SHP77 (cell line): ENCODE results near the gene FARS2.
A peak's percentile ranks its signal among the peaks of the same experiment; 100 is the strongest.

Experiments used
- DNase-seq, 2 experiments: peaks; one replicate each; lab custom pipeline; 2025; lab: John Stamatoyannopoulos, UW

Gene FARS2

DNA sequence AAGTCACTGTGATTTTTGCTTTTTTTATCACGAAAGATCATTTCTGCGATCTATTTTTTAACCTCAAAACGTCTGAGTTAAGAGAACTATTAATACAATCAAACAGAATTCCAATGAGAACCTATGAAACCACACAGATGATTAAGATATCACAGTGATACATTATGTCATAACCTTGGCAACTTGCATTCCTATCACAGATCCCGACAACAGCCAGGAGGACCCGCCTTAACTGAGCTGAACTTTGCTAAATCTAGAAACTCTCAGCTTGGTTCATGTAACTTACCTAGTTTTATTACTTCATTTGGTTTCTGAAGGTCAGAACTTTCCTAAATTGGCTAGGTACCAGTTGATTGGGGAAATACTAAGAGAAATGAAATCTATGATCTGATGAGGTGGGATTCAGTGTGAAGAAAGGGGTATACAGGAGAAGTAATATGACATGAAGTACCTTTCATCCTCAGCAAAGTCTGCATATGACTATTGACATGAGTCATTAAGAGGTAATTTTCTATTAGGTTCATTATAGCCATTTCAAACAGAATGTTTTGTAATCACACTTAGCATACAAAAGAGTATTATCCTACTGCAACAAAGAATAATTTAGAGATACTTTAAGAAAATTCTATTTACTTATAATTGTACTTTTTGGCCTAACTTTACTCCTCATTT is 11.7 kb upstream of the FARS2 start:
- no peak for DNase-seq

DNA sequence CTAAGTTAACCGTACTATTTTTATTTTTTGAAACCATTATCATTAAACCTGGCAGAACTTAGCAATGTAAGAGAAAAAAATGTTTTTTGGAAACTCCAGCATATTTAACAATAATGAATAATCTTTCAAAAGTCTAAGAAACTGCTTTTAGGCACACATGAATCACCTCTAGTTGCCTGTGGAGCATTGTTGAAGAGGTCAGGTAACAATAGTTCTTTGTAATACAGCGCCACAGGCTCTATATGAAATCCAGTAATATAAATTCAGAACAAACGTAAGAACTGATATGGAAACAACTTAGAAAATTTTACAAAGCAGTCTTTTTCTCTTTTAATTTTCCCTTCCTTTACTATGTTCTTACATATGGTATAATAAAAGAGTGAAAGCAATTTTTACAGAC is 10.9 kb upstream of the FARS2 start:
- no peak for DNase-seq

DNA sequence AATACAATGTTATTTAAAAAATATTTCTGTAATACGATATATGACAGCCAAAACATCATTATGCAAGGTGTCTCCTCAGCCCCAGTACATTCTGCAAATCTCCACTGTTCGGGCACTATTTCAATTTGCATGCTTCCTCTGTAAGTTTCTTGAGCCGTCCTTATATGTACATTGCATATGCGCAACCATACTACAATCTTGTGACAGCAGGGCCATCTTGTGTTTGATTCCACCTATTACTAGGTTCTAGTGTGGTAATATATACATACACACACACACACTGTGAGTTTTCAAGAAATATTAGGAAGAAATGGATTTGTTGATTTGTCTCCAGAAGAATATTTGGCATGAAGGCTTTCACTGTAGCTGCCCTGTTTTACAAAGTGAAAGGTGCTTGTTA is 10.4 kb upstream of the FARS2 start:
- DNase-seq, result no peak

DNA sequence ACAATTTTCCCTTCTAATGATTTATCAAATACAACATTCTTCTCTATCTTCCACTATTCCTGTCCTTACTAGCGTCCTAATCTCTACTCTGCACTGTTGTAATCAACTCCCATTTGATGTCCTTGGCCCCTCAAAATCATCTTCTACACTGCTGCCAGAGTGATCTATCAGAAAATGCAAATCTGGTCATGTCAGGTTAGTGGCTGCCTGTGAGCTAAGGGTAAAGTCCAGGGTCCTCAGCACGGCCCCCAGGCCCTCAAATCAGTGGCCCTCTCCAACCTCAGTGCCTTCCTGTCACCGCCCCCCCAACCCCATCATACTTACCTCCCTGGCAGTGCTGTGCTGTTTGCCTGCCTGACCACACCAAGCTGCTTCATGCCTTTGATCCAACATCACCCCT is 4.4 kb upstream of the FARS2 start:
- DNase-seq, result no peak

DNA sequence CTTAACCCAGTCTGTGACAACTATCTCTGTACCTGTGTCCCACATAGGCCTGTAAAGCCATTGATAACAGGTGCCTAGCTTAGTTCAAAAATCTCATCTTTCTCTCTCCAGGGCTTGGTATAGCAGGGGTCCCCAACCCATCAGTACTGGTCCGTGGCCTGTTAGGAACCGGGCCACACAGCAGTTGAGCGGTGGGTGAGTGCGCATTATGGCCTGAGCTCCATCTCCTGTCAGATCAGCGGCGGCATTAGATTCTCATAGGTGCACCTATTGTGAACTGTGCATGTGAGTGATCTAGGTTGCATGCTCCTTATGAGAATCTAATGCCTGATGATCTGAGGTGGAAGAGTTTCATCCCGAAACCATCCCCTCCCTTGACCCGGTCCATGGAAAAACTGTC is 3.9 kb upstream of the FARS2 start:
- DNase-seq, result no peak

DNA sequence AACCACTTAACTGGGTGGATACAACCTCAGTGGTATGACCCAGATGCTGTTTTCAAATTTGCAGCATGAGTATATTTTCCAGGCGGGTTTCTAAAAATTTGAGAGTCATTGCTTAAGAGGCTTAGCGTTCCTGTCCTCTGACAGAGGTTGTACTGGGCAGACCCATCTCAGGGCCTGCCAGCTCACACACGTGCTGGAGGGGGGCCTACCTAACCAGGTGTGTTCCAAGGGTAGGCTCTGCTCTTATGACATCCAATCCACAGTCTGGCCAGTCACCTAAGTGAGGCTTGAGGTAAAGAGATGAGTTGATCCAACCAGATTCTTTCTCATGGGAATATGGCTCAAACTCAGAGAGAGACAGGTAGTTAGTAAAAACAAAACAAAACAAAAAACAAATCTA is 1.9 kb upstream of the FARS2 start:
- no peak for DNase-seq

DNA sequence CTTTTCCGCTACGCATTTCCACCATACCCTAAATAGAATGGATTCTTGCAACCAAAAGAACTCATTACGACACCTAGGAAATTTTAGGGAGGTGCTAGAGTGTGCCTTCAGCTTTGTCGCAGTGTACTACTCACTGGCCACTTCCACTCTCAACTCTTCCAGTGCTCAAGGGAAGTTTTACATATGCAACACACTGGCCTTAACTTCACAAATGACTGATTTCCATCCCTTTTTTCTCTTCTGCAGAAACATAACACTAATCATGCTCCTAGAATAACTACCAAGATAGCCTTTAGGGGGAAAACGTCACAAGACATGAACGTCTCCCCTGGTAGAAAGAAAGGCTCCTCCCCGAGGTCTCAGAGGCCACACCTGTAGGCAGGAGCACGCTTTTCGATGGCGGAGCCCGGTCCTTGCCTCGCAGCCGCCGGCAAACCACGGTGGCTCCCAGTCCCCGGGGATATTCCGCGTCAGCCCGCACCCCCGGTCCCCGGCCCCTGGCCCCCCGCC is 1.1 kb upstream of the FARS2 start:
- DNase-seq, result peak; percentile 37 to 66

DNA sequence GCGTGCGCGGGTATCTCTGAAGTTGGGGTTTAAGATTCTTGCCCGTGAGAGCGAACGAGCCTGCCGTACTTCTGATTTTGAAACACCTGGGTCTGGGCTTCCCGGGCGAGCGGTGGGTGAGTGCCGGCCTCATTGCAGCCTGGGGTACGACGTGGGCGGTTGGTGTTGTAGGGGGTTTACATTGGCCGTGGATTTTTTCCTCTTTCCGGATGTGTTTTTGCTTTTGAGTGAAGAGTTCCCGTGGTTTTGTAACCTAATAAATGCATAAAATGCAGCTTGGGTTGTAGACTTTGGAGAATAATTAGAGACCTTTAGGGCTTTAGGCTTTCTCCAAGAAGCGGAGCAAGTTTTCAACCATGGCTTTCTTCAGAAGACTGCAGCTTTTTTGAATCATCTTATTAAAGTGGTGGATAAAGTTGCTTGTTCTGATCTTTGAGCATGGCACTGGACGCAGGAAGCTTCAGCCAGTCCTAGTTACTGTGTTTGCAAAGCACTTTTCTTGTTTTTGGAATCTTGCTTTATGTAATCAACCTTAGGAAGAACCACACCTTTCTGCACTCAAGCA is 314 bp downstream of the FARS2 start:
- no peak for DNase-seq

DNA sequence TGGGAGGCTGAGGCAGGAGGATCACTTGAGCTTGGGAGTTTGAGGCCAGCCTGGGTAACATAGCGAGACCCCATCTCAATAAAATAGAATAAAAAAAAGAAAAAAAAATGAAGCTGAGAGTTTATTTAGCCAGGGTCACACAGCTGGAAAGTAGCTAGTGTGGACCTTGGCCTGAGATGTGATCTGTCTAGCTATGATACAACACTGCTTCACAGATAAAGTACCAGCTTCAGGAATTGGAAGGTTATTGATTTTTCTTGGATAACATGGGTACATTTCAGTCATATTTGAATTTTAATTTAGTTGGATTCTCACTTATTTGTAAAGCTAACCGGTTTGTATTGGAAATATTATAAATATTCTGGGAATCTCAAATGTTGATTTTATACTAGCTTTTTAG is 5.1 kb downstream of the FARS2 start:
- no peak for DNase-seq

DNA sequence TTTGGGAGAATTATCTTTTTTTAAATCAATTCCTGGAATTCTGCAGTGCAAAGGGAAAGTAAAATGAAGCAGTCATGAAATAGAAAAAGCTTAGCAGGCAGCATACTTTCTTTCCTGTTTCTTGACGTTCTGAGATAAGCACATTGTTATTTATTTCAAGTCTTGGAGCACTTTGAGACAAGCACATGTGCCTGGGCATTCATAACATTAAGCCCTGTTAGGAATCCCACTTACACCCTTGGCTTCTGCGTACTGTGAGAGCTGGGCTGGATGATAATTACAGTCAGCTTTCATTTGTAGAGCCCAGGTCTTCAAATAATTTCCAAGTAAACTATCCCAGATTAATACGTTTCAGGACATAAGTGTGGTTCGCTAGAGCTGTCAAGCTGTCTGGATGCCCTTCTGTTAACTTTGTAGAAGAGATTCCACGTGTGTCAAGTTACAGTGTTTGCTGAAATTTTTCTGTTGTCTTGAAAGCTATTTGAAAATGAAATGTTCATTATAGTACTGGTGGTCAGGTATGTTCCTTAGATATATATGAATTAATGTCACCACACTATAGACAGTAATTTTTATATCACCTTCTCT is 8.9 kb downstream of the FARS2 start:
- no peak for DNase-seq

DNA sequence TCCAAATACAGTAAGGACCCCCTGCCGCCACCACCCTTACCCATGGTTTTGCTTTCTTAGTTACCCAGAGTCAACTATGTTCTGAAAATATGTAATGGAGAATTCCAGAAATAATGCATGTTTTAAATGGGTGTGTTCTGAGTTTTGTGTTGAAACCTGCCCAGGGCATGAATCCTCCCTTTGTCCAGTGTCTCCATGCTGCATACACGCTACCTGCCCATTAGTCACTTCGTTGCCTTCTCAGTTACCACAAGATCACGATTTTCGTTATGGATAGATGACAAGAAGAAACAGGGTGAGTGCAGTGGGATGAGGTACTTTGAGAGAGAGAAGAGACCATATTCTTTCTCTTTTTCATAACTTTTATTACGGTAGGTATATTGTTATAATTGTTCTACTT is 10.6 kb downstream of the FARS2 start:
- DNase-seq, result no peak

DNA sequence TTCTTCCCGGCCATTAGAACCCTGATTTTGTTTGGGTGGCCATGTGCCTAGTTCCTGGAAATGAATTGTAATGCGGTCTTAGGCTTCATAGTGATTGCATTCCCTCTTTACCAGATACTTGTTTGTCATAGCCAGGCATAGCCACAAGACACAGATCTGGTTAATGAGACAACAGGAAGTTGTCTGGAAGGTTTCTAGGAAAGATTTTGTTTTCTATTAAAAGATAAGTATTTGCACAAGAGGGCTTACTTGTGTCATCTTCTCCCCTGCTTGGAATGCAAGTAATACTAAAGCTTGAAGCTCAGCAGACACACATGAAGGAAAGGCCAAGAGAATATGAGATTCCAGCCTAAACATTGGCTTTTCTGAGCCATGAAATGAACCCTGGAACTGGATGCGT is 12.9 kb downstream of the FARS2 start:
- DNase-seq, result no peak

DNA sequence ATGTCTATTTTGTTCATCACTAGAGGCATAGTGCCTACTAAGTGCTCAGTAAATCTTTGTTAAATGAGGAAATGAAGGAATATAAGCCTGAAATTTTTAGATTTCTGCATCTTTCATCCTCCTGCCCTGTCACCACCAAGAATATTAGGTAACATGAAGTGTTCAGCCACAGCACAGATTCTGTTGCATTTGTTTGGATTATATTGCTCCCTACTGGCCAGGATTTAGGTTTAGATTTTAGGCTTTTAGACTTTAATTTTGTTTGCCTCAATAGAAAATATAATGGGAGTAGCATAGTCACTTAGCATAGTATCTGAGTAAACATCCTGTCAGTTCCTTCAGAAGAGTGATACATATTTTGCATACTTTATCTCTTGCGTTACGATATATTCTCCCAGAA is 14.2 kb downstream of the FARS2 start:
- DNase-seq, result no peak

DNA sequence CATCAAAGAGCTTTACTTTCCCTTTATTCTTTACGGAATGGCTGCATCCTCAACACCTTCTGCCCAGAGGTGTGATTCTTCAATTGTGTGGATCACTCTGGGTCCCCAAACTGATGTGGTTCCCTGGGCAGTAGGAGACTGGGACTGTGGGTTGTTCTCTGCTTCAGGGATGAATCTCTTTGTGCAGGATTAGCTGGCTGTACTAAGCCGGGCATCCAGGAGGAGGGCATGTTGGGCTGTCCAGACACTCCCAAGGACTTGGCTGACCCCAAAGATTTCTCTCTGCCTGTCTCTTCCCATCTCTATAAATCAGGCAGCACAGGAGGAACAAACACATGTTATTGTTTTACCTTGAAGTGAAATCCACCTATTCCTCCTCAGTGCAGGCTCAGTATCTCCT is 15.3 kb downstream of the FARS2 start:
- no peak for DNase-seq

DNA sequence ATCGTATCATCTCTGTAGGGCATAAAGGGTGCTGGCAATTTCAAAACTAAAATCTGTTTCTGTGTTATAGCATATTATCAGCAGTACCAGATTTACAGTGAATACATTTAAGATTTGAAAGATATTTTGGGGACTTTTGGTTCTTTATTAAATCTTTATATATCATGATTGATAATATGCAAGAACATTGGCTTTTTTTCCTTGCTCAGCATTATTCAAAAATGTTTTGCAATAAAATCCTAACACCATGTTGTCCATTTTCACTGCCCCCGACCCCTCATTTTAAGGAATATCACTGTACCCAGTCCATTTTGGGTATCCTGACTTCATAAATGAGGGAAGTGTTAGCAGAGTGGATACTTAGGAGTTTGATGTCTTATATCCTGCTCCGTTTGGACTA is 16.3 kb downstream of the FARS2 start:
- no peak for DNase-seq

DNA sequence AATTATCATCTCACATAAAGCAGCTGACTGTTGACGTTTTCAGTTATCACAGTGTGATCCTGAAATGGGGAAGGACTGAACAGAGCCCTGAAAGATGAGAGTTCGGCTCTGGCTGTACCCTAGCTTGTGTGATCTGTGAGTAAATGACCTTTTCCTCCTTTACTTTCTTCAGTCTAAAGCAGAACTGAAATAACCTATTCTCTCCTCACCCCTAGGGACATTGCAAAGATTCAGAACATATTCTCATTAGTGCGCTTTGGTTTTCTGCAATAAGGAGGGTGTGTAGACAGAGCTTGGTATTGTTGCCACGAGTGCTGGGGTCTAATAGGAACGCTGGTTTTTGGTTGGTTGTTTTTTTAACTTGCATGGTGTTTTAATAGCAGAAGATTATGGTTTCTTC is 16.7 kb downstream of the FARS2 start:
- DNase-seq, result no peak

DNA sequence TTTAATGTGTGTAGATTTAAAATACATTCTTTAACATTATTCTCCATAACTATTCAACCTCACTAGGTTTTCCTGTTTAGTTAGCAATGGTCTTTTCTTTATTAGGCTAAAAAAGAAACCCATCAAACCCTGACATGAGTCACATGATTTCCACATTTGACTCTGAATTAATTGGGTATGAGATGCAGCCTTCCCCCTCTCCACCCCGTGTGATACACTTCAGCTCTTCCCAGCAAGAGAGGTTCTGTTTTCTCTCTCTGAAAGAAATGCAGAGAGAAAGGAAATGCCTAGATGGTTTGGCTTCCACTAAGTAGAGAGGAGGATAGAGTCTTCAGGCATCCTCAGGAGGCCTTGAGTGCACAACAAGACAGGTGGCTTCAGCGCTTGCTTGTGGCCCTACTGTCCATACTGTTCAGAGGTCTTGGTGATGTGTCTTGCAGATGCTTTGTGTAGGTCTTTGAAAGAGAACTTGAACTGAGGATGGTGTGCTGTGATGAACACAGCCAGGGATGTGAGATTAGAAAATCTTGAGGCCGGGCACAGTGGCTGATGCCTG is 17.3 kb downstream of the FARS2 start:
- no peak for DNase-seq

DNA sequence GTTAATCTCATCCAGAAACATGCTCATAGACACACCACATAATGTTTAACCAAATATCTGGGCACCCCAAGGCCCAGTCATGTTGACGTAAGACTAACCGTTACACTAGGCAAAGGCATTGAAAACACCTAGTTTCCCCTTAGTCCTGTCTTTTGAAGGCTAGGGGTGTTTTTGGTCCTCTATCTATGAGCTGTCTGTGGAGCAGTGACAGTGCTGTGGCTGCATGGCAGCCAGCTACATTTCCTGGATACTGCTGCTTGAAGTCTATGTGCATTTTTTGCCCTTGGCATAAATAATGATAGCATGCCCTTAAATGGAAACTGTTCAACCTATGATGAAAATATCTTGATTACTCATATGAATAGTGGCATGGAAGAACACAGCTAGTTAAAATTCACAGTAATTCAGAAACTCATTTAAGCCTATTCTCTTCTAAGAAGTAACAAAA is 18.6 kb downstream of the FARS2 start:
- no peak for DNase-seq

DNA sequence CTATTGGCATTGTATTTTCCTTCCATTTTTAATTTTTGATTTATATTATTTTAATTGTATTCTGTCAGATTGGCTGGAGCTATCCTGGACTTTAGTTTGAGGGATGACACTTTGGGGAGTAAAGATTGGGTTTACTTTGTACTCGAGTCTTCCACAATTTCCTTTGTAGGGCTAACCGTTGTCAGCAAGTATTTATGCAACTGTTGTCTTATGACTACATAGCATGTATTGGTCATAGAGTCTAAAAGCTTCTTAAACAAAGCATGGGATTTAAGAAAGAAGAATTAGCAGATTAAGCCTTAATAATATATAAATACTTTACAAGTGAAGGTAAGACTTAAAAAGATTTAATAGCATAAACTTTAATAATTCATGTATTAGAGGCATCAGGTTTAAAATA is 19.6 kb downstream of the FARS2 start:
- DNase-seq, result no peak

DNA sequence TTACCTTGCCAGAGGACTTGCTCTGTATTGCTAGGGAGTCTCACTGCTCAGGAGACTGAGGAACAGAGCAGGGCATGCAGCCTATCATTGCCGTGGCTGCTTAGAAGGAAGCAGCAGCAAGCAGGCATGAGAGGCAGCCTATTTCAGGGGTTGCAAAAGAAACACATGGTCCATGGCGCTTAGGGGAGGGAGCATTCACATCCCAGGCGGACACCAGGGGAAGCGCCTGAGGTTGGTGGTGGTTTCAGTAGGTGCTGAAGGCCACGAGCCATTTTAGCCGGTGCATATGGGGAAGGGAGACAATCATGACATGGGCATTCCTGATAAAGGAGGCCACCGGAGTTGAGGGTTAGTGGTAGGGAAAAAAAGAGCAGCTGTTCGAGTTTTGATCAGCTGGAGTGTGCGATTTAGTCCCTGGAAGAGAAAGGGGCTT is 20.9 kb downstream of the FARS2 start:
- DNase-seq, result no peak

DNA sequence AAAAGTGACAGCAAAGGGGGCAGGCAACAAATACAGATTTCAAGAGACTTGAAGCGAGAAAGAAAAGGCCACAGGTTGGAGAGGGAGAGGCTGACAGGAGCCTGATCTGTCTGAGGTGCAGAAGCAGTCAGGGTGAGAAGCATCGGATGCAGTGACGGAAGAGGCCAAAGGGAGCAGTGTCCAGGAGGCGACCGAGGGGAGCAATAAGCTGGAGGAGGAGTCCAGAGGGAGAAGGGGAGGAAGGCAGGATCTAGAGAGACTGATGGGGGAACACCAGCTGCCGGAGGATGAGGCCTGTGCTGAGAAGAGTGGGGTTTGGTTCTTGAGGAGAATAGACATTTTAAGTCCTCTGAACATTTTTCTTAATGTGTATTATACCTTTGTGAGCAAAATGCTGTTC is 23.8 kb downstream of the FARS2 start:
- DNase-seq, result no peak

DNA sequence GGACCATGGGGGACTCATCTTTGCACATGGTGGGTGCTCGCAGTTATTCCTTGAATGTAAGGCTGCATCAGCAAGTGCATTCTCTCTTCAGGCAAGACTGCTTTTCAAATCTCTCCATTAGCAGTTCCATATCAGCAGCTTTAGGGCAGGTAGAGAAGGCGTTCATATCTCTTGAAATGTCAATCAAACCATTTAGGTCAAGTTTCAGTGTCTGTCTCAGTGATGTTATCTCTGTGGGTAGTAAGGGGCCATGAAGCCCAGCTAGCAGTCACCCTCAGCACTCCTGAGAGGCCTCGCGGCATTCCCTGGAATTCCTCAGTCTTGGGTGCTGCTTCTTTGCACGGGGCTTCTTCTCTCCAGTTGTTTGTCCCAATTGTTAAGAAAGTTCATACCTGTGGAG is 24.2 kb downstream of the FARS2 start:
- DNase-seq, result no peak

DNA sequence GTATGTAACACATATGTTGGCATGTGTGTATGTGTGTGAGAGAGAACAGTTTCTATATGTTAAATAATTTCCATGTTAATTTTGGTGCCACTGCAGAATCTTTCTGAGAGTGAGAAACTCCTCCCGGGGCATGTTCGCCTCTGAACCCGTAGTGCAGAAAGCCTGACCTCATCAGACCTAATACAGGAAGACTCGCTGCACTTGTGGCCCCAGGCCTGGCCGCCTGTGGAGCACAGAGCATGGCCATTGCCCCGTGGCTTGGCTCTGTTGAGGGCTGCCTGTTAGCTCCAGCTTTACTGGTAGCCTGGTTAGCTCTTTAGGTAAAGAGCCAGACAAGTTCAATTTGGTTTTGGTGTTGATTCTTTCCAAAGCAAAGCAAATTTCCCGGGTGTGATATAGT is 25.5 kb downstream of the FARS2 start:
- DNase-seq, result no peak
